Non-pigmented ciliary epithelial cell (primary cell): ENCODE data around the gene GADD45A.
"Not testable (repeated sequence)": the region's sequence is repeated elsewhere in the genome, so short reads cannot be mapped to it uniquely, and the experiment has no call there.

Source experiments
- DNase-seq: peaks from one replicate; pipeline ENCODE4 v3.0.0-alpha.2; 2010; ENCODE audit warnings: low read depth

GADD45A gene, protein sequence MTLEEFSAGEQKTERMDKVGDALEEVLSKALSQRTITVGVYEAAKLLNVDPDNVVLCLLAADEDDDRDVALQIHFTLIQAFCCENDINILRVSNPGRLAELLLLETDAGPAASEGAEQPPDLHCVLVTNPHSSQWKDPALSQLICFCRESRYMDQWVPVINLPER

DNA sequence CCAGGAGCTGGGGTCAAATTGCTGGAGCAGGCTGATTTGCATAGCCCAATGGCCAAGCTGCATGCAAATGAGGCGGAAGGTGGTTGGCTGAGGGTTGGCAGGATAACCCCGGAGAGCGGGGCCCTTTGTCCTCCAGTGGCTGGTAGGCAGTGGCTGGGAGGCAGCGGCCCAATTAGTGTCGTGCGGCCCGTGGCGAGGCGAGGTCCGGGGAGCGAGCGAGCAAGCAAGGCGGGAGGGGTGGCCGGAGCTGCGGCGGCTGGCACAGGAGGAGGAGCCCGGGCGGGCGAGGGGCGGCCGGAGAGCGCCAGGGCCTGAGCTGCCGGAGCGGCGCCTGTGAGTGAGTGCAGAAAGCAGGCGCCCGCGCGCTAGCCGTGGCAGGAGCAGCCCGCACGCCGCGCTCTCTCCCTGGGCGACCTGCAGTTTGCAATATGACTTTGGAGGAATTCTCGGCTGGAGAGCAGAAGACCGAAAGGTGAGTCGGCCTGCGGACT, at the start of gene GADD45A:
GADD45A (plus strand) TSS at position 135 of the 491 bp plus-strand sequence; CDS start at position 429, 294 bp downstream.
- peak; percentile 99 for DNase-seq

DNA sequence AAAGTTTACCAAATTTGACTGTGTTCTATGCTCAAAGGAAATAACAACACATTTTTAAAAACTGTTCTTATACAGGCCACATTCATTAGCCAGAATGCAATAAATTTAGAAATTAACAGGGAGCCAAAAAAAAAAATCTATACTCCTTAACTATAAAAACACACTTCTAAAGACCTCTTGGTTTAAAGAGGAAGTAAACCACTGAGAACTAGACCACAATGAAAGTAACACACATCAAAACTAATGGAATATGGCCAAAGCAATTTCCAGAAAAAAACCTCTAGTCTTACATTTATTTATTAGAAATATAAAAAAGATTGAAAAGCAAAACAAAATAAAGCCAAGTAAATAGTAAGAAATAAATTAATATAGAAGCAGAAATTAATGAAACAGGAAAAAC, 48.9 kb upstream of the GADD45A start:
- DNase-seq: no peak

DNA sequence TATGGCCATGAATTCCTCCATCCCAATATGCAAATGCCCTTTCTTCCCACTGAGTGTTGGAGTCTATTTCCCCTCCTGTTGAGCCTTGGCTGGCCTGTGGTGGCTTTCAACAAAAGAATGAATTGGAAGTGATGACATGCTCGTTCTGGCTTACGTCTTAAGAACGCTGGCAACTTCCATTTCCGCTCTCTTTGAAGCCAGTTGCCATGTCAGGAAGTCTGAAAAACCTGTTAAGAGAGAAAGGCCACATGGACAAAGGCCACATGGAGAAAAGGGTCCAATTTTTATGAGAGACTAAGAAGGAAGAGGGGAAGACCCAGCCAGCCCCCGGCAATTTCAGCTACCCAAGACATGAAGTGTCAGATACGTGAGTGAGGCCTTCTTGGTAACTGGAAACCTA, 45.6 kb upstream of the GADD45A start:
- DNase-seq: no peak

DNA sequence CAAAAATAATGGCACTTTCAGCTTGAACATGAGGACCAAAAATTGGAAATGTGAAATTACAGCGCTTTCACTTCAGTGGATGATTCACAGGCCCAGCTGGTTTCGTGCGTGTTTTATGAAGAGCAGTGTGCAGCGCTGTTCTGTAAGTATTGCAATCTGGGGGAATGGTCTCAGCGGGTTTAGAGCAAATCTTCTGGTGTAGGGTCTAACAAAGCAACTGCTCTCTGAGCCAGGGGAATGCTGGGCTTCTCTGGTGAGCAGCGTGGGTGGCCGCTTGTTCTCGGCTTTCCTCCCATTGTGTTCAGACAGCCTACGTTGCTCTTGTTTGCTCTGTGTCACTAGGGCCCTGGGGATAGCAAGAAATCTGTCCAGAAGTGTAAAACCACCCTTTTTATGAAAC, 42.4 kb upstream of the GADD45A start:
- no peak for DNase-seq

DNA sequence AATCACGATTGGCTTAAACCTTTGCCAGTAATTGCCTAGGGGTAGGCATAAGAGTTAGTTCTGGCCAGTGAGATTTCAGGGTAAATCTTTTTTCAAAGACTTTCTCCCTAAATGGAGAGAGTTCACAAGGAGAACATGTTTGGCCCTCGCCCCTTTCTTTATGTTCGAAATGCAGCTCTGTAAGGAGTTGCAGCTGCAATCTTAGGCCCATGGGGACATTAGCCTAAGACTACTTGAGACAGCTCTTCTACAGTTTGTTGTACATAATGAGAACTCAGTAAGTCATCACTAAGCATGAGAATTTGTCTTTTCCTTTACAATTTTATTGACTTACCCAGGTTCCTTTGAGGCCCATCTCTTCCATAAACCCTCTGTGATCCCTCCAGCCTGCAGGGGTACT, 40.4 kb upstream of the GADD45A start:
- no peak for DNase-seq

DNA sequence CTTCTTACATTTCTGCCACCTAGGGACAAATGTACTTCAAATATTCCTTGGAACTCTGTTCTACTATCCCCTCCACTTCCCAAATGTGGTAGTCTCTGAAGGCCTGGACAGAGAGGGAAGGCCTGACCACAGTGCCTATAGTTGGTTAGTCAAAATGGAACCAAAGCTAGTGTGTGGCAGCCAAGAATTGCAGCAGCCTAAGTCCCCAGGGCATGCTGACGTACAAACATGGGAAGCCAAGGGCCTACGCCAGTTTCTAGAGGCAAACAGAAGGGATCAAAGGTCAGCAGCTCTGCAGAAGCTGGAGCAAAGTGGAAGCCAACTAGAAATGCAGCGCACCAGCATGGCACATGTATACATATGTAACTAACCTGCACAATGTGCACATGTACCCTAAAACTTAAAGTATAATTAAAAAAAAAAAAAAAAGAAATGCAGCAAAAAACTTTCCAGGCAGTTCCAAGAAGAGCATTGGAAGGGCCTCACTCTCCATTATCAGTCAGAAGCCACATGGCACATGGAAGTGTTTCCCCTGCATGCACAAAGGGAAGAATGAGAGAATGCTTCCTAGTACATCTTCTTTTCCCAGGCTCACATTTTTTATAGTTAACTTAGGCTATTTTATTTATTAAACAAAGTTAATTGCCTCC, 39.4 kb upstream of the GADD45A start:
- no peak for DNase-seq

DNA sequence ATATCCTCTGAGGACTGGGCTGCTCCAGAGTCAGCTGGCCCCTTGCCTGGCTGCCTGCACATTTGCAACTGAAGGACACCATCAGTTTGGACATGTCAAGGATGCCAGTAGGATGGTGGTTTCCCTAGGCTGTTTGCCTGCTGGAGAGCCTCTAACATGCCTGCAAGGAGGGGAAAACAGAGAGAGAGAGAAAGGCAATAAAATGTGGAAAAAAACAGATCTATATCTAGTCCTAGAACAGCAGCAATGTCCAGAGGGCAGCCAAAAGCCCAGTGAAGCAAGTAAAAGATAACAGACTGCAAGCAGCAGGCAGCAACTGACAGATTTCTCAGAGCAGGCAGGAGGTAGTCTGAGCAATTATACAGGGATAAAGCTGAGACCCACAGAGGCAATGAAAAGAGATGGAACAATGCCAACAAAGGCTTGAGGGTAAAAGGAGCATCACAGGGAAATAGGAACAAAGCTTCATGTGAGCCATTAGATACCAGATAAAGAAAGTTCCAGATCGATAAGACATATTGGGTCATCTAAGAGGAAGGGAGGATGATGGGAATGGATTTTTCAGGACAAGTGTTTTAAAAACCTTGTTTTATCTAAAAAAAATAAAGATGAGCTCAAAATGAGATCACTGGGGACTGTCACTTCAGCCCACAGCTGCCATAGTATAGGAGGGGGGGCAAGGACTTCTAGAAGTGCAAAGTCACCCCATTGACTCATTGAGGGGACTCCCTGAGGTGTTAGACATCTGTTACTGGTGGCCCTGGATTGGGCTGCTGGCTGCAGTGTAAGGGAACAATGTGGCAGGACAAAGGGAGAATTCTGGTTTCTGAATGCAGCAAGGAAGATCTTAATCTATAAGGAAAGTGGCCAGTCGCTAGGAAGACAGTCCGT, 38.6 kb upstream of the GADD45A start:
- no peak for DNase-seq

DNA sequence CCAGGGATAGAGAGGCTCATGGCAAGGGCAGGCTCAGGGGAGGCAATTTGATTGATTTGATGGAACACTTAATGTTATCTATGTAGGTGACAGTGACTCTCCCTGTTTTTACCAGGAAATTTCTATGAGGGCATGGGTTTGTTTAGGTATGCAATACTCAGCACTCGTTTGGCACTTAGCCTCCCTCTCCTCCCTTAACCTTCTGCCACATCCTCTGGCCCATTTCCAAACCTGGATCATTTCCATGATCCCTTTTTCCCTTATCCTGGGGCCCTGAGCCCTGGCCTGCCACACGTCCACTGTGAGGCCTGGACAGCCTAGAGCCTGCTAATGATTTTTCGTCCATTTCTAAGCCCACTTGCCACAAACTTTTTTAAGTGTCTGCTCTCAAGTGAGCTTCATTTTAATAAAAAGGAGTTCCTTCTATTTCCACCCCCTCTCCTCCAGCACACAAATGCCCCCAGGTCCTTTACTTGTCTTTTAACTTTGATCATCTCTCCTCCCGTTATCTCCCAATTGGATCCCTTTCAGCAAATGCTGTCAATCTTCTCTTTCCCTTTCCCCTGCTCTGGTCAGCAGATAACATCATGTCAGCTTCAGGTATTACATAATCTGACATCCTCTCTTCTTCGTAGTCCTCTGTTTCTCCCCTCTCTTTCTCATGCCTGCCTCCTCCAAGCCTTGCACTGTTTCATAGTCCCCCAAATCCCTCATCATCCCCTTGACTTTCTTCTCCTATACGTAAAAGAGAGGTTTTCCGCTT, 37.8 kb upstream of the GADD45A start:
- no peak for DNase-seq

DNA sequence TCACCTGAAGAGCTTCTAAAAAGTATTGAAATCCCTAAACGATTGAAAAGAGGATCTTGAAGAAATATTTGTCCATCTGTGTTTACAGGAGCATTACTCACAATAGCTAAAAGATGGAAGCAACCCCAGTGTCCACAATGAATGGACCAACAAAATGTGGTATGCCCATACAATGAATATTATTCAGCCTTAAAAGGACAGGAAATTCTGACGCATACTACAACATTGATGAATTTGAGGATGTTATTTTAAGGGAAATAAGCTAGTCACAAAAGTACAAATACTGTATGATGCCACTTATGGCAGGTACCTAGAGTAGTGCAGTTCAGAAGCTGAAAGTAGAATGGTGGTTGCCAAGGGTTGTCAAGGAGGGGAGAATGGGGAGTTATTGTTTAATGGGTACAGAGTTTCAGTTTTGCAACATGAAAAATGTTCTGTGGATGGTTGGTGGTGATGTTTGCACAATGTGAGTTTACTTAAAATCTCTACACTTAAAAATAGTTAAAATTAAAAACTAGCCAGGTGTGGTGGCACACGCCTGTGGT, 37.1 kb upstream of the GADD45A start:
- DNase-seq: no peak

DNA sequence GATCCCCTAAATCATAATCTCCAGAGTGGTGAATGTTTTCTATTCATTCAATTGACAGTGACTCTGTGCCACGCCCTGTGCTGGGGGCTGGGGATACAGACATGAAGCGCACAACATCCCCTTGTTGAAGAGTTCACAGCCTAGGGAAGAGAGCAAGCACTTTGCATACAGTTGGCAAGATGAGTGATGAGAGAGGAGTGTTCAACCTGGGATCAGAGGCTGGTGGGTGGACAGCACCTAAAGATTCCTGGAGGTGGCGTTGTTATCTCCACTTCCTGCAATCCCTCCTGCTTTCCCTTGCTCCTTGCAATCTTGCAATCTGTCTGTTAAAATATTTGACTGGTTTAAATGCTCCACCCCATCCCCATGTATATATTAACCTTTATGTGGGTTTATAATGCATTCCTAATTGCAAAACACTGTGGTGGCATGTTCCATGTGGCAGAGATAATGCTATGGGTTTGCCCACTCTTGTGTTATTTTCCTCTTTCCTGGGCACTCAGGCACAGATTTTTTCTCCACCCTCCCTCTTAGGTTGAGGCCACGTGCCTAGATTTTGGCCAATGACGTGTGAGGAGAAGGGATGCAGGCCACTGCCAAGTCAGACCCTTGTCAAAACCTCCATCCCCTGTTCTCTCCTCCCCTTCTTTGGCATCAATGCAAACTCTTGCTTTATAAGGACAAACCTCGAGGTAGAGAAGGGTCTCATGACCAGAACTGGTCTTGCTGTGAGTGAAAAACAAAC, 36.2 kb upstream of the GADD45A start:
- no peak for DNase-seq

DNA sequence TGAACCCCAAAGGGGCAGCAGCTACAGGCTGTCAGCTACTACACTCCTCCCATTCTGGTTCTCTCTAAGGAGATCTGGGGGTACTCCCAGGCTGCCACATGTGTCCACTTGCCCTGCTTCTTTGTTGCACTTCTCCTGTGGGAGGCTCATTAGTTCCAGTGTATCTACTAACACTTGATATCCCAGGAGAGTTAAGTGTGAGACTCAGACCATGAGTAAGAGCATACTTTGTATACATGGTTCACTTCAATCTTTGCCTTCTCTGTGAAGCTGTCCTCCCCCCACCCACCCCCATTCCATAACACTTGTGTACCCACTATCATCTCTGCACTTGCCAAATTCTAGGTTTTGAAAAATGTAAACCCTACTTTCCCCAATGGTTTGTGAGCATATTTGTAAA, 34.9 kb upstream of the GADD45A start:
- DNase-seq: no peak

DNA sequence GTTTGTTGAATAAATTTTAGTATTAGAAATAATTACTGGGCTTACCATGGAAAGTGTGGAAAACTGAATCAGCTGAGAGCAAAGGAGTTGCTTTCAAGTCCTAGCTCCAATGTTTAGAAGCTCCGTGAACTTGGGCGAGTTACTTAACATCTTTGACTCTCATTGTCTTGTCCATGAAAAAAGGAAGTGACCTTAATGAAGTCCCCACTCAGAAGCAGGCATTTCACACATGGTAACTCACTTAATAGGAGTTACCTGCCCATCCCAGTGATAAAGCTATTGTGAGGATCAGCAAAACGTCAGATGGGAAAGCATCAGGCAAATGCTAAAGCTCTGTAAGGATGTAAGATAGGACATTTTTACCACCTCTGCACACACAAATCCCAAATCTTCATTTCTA, 34.0 kb upstream of the GADD45A start:
- DNase-seq: no peak

DNA sequence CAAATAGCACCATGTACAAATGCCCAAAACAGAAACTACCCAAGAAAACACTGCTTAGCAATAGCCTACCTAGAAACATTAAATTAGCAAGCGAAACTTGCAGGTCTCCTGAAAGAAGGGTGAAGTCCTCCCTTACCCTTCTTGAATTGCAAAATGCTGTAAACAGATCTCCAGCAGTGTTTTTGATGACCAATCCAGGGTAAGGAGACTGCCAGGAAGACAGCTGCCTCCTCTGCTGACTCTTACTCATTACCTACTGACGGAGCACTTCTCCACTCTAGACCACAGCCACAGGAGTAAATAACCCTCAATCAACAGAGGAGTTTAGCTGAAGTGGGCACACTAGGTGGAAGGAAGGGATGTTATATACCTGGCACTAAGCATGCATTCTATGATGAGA, 32.2 kb upstream of the GADD45A start:
- DNase-seq: peak; percentile 41

DNA sequence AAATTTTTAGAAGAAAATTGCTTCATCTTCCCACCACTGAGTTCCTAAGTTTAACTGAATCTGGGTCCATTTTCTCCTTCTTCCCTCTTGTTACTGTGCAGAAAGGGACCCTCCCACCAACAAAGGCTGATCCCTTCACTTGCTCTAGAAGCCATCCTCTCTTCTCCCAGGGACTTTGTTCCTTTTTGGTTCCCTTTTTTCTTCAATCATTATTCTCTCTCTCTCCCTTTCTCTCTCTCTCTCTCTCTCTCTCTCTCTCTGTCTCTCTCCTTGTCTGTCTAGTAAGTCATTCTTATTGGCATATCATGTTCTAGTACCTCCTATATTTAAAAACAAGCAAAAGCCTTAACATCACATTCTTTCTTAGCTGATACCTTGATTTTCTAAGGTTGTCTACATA, 31.7 kb upstream of the GADD45A start:
- no peak for DNase-seq

DNA sequence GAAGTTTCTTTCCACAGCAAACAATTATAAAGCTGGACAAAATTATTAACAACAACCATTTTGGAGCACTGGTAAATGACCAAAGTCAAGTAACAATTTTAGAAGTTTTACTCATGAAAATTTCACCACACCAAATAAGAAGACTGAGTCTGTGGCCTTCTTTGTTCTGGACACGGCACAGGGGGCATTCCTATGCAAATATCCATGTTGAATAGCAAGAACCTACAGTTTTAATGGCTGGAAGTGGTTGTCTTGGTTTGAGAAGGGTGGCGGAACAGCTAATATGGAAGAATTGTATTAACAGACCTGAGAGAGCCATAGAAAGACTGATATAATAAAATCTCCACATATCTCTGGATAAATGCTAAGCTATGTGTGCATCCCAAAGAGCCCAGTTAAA, 29.4 kb upstream of the GADD45A start:
- DNase-seq: no peak

DNA sequence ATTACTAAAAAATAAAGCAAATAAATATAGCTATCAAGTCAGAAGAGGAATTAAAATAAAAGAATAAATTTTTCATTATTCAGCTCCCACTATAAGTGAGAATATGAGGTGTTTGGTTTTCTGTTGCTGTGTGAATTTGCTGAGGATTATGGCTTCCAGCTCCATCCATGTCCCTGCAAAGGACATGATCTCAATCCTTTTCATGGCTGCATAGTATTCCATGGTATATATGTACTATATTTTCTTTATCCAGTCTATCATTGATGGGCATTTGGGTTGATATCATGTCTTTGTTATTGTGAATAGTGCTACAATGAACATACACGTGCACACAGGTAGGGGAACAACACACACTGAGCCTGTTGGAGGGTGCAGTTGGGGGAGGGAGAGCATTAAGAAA, 27.8 kb upstream of the GADD45A start:
- DNase-seq: not testable (repeated sequence)

DNA sequence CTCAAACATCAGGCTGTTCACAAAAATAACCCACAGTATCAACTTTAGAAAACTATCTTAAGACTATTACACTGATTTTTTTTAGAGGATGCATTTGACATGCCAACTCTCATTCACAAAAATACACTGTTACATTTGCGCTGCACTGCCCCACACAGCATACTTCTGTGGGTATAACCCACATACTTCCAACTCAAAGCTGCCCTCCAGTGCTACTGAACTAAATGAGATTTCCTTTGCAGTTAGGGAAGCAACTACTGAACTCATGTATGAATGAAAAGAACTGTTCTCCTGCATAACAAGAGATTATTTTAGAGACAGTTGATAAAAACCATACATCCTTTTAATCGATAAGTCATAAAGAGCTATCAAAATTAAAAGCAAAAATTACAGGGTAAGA, 25.8 kb upstream of the GADD45A start:
- no peak for DNase-seq

DNA sequence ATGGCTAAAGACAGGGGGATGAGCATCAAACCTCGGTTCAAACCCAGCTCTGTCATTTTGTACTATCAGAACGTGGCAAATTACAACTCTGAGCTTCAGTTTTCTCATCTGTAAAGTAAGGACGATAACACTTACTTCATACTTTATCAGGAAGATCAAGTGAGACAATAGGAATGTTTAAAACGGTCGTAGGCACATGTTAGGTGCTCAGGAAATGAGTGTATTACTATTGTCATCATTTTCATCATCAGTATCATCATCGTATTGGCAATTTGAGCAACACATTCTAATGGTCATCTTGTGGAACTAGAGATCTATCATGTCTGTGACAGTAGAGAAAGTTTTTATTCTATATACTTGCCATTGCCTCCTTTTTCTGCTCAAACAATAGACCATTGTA, 22.1 kb upstream of the GADD45A start:
- DNase-seq: no peak

DNA sequence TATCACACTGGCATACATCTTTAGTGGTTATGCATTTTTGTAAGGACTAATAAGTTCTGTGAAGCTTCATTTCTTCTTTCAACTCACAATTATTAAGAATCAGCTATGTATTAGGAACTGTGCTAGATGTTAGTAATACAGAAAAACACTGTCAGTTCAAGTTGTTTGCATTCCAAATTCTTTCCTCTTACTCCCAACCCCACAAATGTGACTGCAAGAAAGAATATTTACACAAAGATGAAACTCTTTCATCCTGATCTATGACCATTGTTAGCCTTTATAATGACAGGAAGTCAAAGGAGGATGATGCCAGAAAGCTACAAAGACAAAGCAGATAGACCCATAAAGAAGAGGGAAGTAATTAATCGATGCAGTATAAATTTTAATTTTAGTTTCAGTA, 21.0 kb upstream of the GADD45A start:
- no peak for DNase-seq

DNA sequence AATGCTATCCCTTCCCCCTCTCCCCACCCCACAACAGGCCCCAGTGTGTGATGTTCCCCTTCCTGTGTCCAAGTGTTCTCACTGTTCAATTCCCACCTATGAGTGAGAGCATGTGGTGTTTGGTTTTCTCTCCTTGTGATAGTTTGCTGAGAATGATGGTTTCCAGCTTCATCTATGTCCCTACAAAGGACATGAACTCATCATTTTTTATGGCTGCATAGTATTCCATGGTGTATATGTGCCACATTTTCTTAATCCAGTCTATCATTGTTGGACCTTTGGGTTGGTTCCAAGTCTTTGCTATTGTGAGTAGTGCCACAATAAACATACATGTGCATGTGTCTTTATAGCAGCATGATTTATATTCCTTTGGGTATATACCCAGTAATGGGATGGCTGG, 19.7 kb upstream of the GADD45A start:
- DNase-seq: not testable (repeated sequence)

DNA sequence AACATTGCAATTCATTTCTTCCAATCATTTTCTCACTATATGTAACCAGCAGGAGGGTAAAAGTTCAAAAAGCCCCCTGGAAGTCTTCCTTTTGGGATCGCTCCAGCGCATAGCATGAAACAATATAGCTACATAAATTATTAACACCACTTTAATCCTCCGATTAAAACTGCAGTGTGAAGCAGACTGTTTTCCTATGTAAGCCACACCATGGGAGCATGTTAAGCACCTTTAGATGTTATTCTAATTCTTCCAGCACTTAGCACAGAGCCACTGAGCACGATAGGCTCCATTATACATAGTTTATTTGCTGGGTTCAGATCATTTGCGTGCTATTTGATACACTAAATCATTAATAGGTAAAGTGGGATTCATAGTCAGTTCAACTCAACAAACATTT, 18.4 kb upstream of the GADD45A start:
- no peak for DNase-seq
